CD14-positive monocyte (primary cell): Measurements from ENCODE around the gene ZNF81. TPM values are rescaled to one million over a fixed set of nuclear protein-coding genes. Genes with fewer than 3 reads are reported as not detected.

Source experiments
- DNase-seq, 3 donors: peaks; one replicate each; pipeline ENCODE4 v3.0.0-alpha.2; 2011 to 2022
- H2AFZ ChIP-seq: 2 replicates; pipeline ENCODE4 v1.6.0; 2012; ENCODE audit warnings: mild to moderate bottlenecking, low read depth, low read length, inconsistent platforms; ENCODE audit not compliant: insufficient read depth, poor library complexity, severe bottlenecking
- H3K27ac ChIP-seq, 2 donors: 1 replicate in 1 of 2; 2 replicates in 1 of 2; pipeline ENCODE4 v1.5.1; 2012 to 2013; ENCODE audit warnings: low read length in 2 of 2, control low read depth in 1 of 2, inconsistent platforms in 1 of 2, low read depth in 1 of 2, mild to moderate bottlenecking in 1 of 2
- H3K27me3 ChIP-seq, 2 donors: one replicate each; pipeline versions ENCODE4 v1.6.0 to v1.6.1; 2011 to 2013; ENCODE audit warnings: low read length in 2 of 2; ENCODE audit not compliant: control insufficient read depth in 2 of 2, insufficient read depth in 2 of 2
- H3K36me3 ChIP-seq, 2 donors: replicated peaks in 1 of 2; 1 replicate in 1 of 2; 2 replicates in 1 of 2; pipeline versions ENCODE4 v1.5.1 to v1.6.1; 2012 to 2013; ENCODE audit warnings: low read length in 2 of 2, control low read depth in 1 of 2, inconsistent platforms in 1 of 2, mild to moderate bottlenecking in 1 of 2; ENCODE audit not compliant: insufficient read depth in 2 of 2, control insufficient read depth in 1 of 2
- H3K4me1 ChIP-seq, 2 donors: 1 replicate in 1 of 2; 2 replicates in 1 of 2; pipeline versions ENCODE4 v1.5.1 to v1.6.1; 2012 to 2013; ENCODE audit warnings: low read length in 2 of 2, control low read depth in 1 of 2, inconsistent platforms in 1 of 2, mild to moderate bottlenecking in 1 of 2, moderate library complexity in 1 of 2; ENCODE audit not compliant: insufficient read depth in 2 of 2, control insufficient read depth in 1 of 2
- H3K4me2 ChIP-seq: replicated peaks from 2 replicates; pipeline ENCODE3; 2012; ENCODE audit warnings: low read length, moderate library complexity, mild to moderate bottlenecking; ENCODE audit not compliant: poor library complexity, severe bottlenecking; ENCODE audit errors: extremely low read depth
- H3K4me3 ChIP-seq, 3 experiments: fragments of 200-600 bp in 1 of 3; sonication (generic) in 1 of 3; replicated peaks in 1 of 3; 1 replicate in 2 of 3; 2 replicates in 1 of 3; pipeline ENCODE4 v1.5.1; 2011 to 2013; ENCODE audit warnings: low read length in 3 of 3, mild to moderate bottlenecking in 3 of 3, control low read depth in 2 of 3, low read depth in 2 of 3, inconsistent platforms in 1 of 3, moderate library complexity in 1 of 3
- H3K79me2 ChIP-seq: 2 replicates; pipeline ENCODE4 v1.6.0; 2012; ENCODE audit warnings: mild to moderate bottlenecking, control low read depth, inconsistent platforms, low read length, moderate library complexity; ENCODE audit not compliant: insufficient read depth
- H3K9ac ChIP-seq: 2 replicates; pipeline ENCODE4 v1.6.0; 2017; ENCODE audit warnings: low read length, mild to moderate bottlenecking; ENCODE audit not compliant: insufficient read depth, poor library complexity, severe bottlenecking
- H3K9me3 ChIP-seq, 2 donors: replicated peaks in 1 of 2; 1 replicate in 1 of 2; 2 replicates in 1 of 2; pipeline versions ENCODE4 v1.5.1 to v1.6.1; 2012 to 2013; ENCODE audit warnings: low read length in 2 of 2, control low read depth in 1 of 2; ENCODE audit not compliant: control insufficient read depth in 1 of 2, insufficient read depth in 1 of 2
- H4K20me1 ChIP-seq: 2 replicates; pipeline ENCODE4 v1.6.0; 2012; ENCODE audit warnings: mild to moderate bottlenecking, low read length, control low read depth, moderate library complexity; ENCODE audit not compliant: insufficient read depth
- H3K27ac Mint-ChIP-seq, 7 donors: one replicate each; pipeline ENCODE4 v1.8.0; 2020; ENCODE audit warnings: mild to moderate bottlenecking in 7 of 7, mixed read lengths in 7 of 7, moderate library complexity in 6 of 7, inconsistent platforms in 2 of 7
- H3K27me3 Mint-ChIP-seq, 3 donors: one replicate each; pipeline ENCODE4 v1.8.0; 2021 to 2022; ENCODE audit warnings: low read depth in 3 of 3, mild to moderate bottlenecking in 3 of 3, mixed read lengths in 3 of 3, moderate library complexity in 3 of 3, inconsistent platforms in 1 of 3
- H3K36me3 Mint-ChIP-seq, 2 donors: one replicate each; pipeline ENCODE4 v1.8.0; 2020; ENCODE audit warnings: mixed read lengths in 2 of 2, inconsistent platforms in 1 of 2, mild to moderate bottlenecking in 1 of 2
- H3K4me1 Mint-ChIP-seq: one replicate; pipeline ENCODE4 v1.8.0; 2020; ENCODE audit warnings: mild to moderate bottlenecking, mixed read lengths
- H3K4me3 Mint-ChIP-seq, 2 donors: one replicate each; pipeline ENCODE4 v1.8.0; 2020; ENCODE audit warnings: mild to moderate bottlenecking in 2 of 2, mixed read lengths in 2 of 2, moderate library complexity in 1 of 2
- H3K9me3 Mint-ChIP-seq, 7 donors: one replicate each; pipeline ENCODE4 v1.8.0; 2020 to 2022; ENCODE audit warnings: mixed read lengths in 7 of 7, mild to moderate bottlenecking in 6 of 7, moderate library complexity in 6 of 7, inconsistent platforms in 2 of 7
- WGBS: methylation state at CpG from one replicate; pipeline ENCODE4 v1.1.5; 2013; ENCODE audit warnings: missing lambda C conversion rate; ENCODE audit not compliant: insufficient coverage; 5-methylcytosine and 5-hydroxymethylcytosine counted together
- intact Hi-C, 2 donors: fragments of 100-400 bp; cut with micrococcal nuclease; formaldehyde crosslinking; loops; one replicate each; pipeline versions ENCODE4 v1.15.0 to v1.15.1; 2023
- polyA minus RNA-seq: library from RNA; depleted of rRNA, polyadenylated mRNA; stranded (reverse); fragments of >200 nt; gene quantifications from 2 replicates; pipeline ENCODE4 v1.2.3, GENCODE V29; 2012
- polyA plus RNA-seq, 3 donors: library from polyadenylated mRNA; depleted of rRNA in 1 of 3; unstranded in 2 of 3; stranded (reverse) in 1 of 3; fragments of 300-500 nt in 2 of 3; fragments of >200 nt in 1 of 3; fragmentation: Illumina TruSeq in 2 of 3; gene quantifications; 1 replicate in 2 of 3; 2 replicates in 1 of 3; pipeline ENCODE4 v1.2.3, GENCODE V29; 2012 to 2021
- total RNA-seq, 12 experiments: library from RNA in 1 of 12; stranded (reverse) in 1 of 12; fragments of 120-200 nt in 1 of 12; gene quantifications; one replicate each; pipeline ENCODE4 v1.2.4 and lab custom pipeline; 2013 to 2026; ENCODE audit warnings: mixed read lengths in 6 of 12, inconsistent platforms in 1 of 12
- TF ChIP-seq, protein P1 (sequence below): fragments of 200-600 bp; IDR thresholded peaks from one replicate; pipeline ENCODE4 v1.8.0; 2022; ENCODE audit warnings: antibody characterized with exemption, mild to moderate bottlenecking

The ZNF81 gene
- 7.1 TPM for total RNA-seq (2013)
- polyA plus RNA-seq = 1 to 10 TPM; 1.7 to 3.4 (median 2.4) TPM
- 2.4 and 3.5 TPM in 2 replicates for polyA minus RNA-seq
- total RNA-seq (lab: John Stamatoyannopoulos, UW) = 8.9 to 27.0 (median 21.2) reads per million in 11 experiments

DNA sequence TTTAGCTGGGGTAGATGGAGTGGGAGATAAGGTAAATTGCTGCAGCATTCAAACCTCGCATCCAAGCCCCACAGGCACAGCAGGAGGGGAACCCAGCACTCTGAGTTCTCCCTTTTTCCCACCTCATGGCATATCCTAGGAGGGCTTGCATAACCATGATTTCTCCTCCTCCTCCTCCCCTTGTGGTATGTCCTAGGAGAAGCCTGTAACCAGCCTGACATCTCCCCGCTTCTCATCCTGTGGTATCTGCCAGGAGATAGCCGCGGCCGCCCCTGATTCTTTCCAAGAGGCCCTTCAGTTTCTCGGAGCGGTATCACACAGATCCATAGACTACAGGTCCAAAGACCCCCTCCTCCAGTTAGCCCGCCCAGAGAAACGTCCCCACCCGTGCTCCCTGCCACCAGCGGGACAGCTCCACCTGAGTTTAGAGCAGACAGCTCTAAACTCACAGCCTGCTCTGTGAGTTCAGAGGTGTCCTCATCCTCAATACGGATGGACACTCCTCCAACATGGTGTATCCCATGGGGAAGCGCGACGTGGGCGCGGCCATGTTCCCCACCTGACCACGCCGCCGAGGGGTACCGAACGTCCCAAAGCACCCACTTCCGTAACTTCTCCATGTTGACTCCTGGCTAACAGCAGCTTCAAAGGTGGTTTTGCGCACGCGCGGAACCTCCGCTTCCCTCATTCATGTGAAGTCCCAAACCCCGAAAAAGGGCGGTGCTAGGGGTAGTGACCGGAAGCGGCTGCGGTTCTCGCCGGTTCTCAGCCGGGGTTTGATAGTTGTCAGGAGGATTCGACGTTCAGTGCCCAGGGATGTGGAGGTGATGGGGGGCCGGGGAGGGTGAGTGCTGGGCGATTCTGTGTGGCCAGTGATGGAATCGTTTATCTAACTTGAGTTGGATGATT is at the start of gene ZNF81:
ZNF81 (plus strand) TSS at position 739 of the 909 bp plus-strand sequence. CDS start 9,366 bp downstream, outside the sequence.
- H3K4me3 Mint-ChIP-seq = peak within 1 kb of the TSS; percentile 98 to 99
- H3K36me3 Mint-ChIP-seq = peaks cover 3% of the 10 kb centered on the region in 2 donors
- Histone ChIP-seq H3K79me2 (peaks cover 29% of the 10 kb centered on the region), H3K36me3 (no peaks in the 10 kb centered on the region), H3K4me1 (peaks cover 7 to 20% of the 10 kb centered on the region in 2 donors), H3K27me3 (no peaks in the 10 kb centered on the region), H3K9ac (peak within 1 kb of the TSS; percentile 67), H3K27ac (peak within 1 kb of the TSS; percentile 57 to 83), H3K4me3 (peak within 1 kb of the TSS; percentile 71 to 79 (median 71)), H4K20me1 (no peaks in the 10 kb centered on the region), H3K4me2 (peak within 1 kb of the TSS; percentile 78), H3K9me3 (no peaks in the 10 kb centered on the region), H2AFZ (peak within 1 kb of the TSS; percentile 87)
- 0% methylated on average over 18 of the region's 41 CpGs for WGBS
- peaks cover 19% of the 10 kb centered on the region for H3K4me1 Mint-ChIP-seq
- H3K27me3 Mint-ChIP-seq = peaks cover 0 to 9% (median 0%) of the 10 kb centered on the region in 3 donors
- TF ChIP-seq, protein P1, sequence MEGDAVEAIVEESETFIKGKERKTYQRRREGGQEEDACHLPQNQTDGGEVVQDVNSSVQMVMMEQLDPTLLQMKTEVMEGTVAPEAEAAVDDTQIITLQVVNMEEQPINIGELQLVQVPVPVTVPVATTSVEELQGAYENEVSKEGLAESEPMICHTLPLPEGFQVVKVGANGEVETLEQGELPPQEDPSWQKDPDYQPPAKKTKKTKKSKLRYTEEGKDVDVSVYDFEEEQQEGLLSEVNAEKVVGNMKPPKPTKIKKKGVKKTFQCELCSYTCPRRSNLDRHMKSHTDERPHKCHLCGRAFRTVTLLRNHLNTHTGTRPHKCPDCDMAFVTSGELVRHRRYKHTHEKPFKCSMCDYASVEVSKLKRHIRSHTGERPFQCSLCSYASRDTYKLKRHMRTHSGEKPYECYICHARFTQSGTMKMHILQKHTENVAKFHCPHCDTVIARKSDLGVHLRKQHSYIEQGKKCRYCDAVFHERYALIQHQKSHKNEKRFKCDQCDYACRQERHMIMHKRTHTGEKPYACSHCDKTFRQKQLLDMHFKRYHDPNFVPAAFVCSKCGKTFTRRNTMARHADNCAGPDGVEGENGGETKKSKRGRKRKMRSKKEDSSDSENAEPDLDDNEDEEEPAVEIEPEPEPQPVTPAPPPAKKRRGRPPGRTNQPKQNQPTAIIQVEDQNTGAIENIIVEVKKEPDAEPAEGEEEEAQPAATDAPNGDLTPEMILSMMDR = no peak
- intact Hi-C loops = loop anchor here (5.0 to 10.0 kb wide), 3 partner anchors 182 to 642 kb away; partner anchors contain the start of genes ELK1 (in 1 of the 2), UBA1 (in 1 of the 2) and UXT (in 1 of the 2)
- H3K27ac Mint-ChIP-seq = peak within 1 kb of the TSS; percentile 88 to 95 (median 93)
- H3K9me3 Mint-ChIP-seq = no peaks in the 10 kb centered on the region
- DNase-seq = peak; percentile 94 to 95 (median 95)

DNA sequence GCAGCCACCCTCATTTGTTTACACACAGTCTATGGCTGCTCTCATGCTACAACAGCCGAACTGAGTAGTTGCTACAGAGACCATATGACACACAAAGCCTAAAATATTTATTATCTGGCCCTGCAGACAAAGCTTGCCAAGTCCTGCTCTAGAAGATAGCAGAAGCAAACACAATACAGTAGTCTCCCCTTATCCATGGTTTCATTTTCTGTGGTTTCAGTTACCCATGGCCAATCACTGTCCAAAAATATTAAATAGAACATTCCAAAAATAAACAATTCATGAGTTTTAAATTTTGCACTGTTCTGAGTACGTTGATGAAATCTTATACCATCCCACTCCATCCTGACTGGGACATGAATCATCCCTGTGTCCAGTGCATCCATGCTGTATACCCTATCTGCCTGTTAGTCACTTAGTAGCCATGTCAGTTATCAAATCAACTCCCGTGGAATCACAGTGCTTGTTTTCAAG is 40.2 kb upstream of the ZNF81 start:
- H3K4me1 ChIP-seq = no peaks in the 10 kb centered on the region
- H3K36me3 ChIP-seq = no peaks in the 10 kb centered on the region
- H3K4me1 Mint-ChIP-seq = peaks cover 2% of the 10 kb centered on the region
- H3K4me3 Mint-ChIP-seq = no peak overlapping the region
- H3K27ac Mint-ChIP-seq = no peak overlapping the region
- DNase-seq = no peak
- no peaks in the 10 kb centered on the region for H3K36me3 Mint-ChIP-seq
- no peak overlapping the region for H3K9ac ChIP-seq
- no peak overlapping the region for H2AFZ ChIP-seq
- peaks cover 0 to 4% (median 0%) of the 10 kb centered on the region in 7 donors for H3K9me3 Mint-ChIP-seq
- H3K27me3 Mint-ChIP-seq = peaks cover 0 to 3% (median 0%) of the 10 kb centered on the region in 3 donors
- no peak overlapping the region for H3K4me3 ChIP-seq
- intact Hi-C loops = no loop called here
- TF ChIP-seq, protein P1 = no peak
- H3K9me3 ChIP-seq = no peaks in the 10 kb centered on the region
- H3K4me2 ChIP-seq = no peak overlapping the region
- H3K27ac ChIP-seq = no peak overlapping the region
- no CpG with 5 or more reads among the region's 3 CpGs for WGBS
- no peaks in the 10 kb centered on the region for H4K20me1 ChIP-seq
- no peaks in the 10 kb centered on the region for H3K27me3 ChIP-seq
- H3K79me2 ChIP-seq = no peaks in the 10 kb centered on the region
